K562 (cell line): Measurements from ENCODE around the gene PPP6R1. TPM values are rescaled to one million over a fixed set of nuclear protein-coding genes. Genes with fewer than 3 reads are reported as not detected.

Experiments used
- CHD1 ChIP-seq: fragments of 200-600 bp; sonication (generic); IDR thresholded peaks from one replicate; pipeline ENCODE4 v1.6.1; 2012; ENCODE audit warnings: mild to moderate bottlenecking, moderate library complexity, low read length, inconsistent platforms
- E2F3 ChIP-seq: fragments of 250-450 bp; sonication (Bioruptor Pico); IDR thresholded peaks from 2 replicates; pipeline ENCODE4 v1.4.0; 2020; ENCODE audit warnings: mild to moderate bottlenecking
- EWSR1 ChIP-seq: fragments of 450-650 bp; IDR thresholded peaks from 2 replicates; pipeline ENCODE4 v1.6.1; 2018; ENCODE audit warnings: borderline replicate concordance, mild to moderate bottlenecking, low read depth, moderate library complexity; ENCODE audit not compliant: partially characterized antibody
- KAT2B ChIP-seq: IDR thresholded peaks from one replicate; pipeline ENCODE4 v1.6.1; 2012; ENCODE audit warnings: low read depth, mild to moderate bottlenecking, control low read depth, inconsistent platforms, low read length, moderate library complexity
- LEF1 ChIP-seq: fragments of 450-650 bp; IDR thresholded peaks from 2 replicates; pipeline ENCODE4 v1.6.1; 2016; ENCODE audit warnings: mild to moderate bottlenecking
- MAZ ChIP-seq, 2 experiments: fragments of 450-650 bp in 1 of 2; sonication (generic) in 1 of 2; formaldehyde crosslinking; IDR thresholded peaks in 1 of 2; conservative IDR thresholded peaks in 1 of 2; 2 replicates each; pipeline versions ENCODE4 v1.4.0 to v1.5.0; 2020; ENCODE audit warnings: mild to moderate bottlenecking in 1 of 2, missing genetic modification reagents in 1 of 2
- NR4A1 ChIP-seq, 2 experiments: fragments of 250-450 bp in 1 of 2; fragments of 450-650 bp in 1 of 2; sonication (Bioruptor Pico) in 1 of 2; IDR thresholded peaks; 2 replicates each; pipeline versions ENCODE4 v1.4.0 to v1.6.1; 2016 to 2020; ENCODE audit warnings: mild to moderate bottlenecking in 2 of 2, missing compliant biosample characterization in 1 of 2, missing genetic modification characterization in 1 of 2, moderate library complexity in 1 of 2
- POLR3A ChIP-seq: IDR thresholded peaks from 2 replicates; pipeline ENCODE4 v1.6.1; 2011; ENCODE audit warnings: borderline replicate concordance, mild to moderate bottlenecking, moderate library complexity; ENCODE audit not compliant: insufficient read length, insufficient read depth; ENCODE audit errors: extremely low read depth
- SMAD2 ChIP-seq: fragments of 150-350 bp; IDR thresholded peaks from 2 replicates; pipeline ENCODE4 v1.6.1; 2014; ENCODE audit warnings: low read depth, mild to moderate bottlenecking, low read length
- SREBF1 ChIP-seq: fragments of 150-350 bp; IDR thresholded peaks from 2 replicates; pipeline ENCODE4 v1.6.1; 2014; ENCODE audit warnings: antibody characterized with exemption, low read depth, low read length, borderline replicate concordance
- TARDBP ChIP-seq: fragments of 450-650 bp; IDR thresholded peaks from 2 replicates; pipeline ENCODE4 v1.6.1; 2016
- U2AF2 ChIP-seq: fragments of 200-400 bp; formaldehyde crosslinking; optimal IDR thresholded peaks from 2 replicates; pipeline ENCODE3; 2017; ENCODE audit warnings: low read depth, mild to moderate bottlenecking, low read length
- USF2 ChIP-seq: sonication (generic); formaldehyde crosslinking; IDR thresholded peaks from 2 replicates; pipeline ENCODE4 v1.5.0; 2020; ENCODE audit warnings: missing genetic modification reagents
- ZNF239 ChIP-seq: fragments of 250-450 bp; sonication (Bioruptor Pico); IDR thresholded peaks from 2 replicates; pipeline ENCODE4 v1.4.0; 2020; ENCODE audit warnings: mild to moderate bottlenecking
- ZNF695 ChIP-seq: fragments of 450-650 bp; formaldehyde crosslinking; IDR thresholded peaks from 2 replicates; pipeline ENCODE4 v1.4.0; 2020; ENCODE audit warnings: mild to moderate bottlenecking, moderate library complexity
- ZNF699 ChIP-seq: fragments of 250-450 bp; sonication (Bioruptor Pico); IDR thresholded peaks from 2 replicates; pipeline ENCODE4 v1.8.0; 2021; ENCODE audit warnings: mild to moderate bottlenecking, moderate library complexity; ENCODE audit not compliant: insufficient replicate concordance
- polyA plus RNA-seq, 8 experiments: library from polyadenylated mRNA; depleted of rRNA in 4 of 8; stranded (reverse) in 5 of 8; unstranded in 3 of 8; fragments of >200 nt; fragmentation: Nextera tagmentation in 2 of 8; fragmentation: Illumina TruSeq in 1 of 8; extraction: Ambion mirVana in 2 of 8; extraction: Trizol in 1 of 8; gene quantifications; 2 replicates each; pipeline versions ENCODE4 v1.2.1 to v1.2.3, GENCODE V29; 2011 to 2014; ENCODE audit warnings: inconsistent platforms in 1 of 8, missing spikeins in 1 of 8
- total RNA-seq, 7 experiments: library from RNA; depleted of rRNA in 6 of 7; stranded (reverse); fragments of >200 nt in 6 of 7; fragmentation: Illumina TruSeq in 2 of 7; extraction: Trizol in 2 of 7; gene quantifications; 2 replicates each; pipeline versions ENCODE4 v1.2.1 to v1.2.3, GENCODE V29; 2011 to 2021; ENCODE audit warnings: low replicate concordance in 1 of 7
- TF ChIP-seq, protein P1 (sequence below), 2 experiments: fragments of 450-650 bp; conservative IDR thresholded peaks; 2 replicates each; pipeline ENCODE4 v1.6.1; 2017; ENCODE audit warnings: mild to moderate bottlenecking in 2 of 2, moderate library complexity in 2 of 2
- TF ChIP-seq, protein P2 (sequence below): sonication (generic); formaldehyde crosslinking; IDR thresholded peaks from 2 replicates; pipeline ENCODE4 v1.8.1; 2023; ENCODE audit warnings: mild to moderate bottlenecking, missing genetic modification reagents, moderate library complexity
- TF ChIP-seq, protein P3 (sequence below): fragments of 450-650 bp; IDR thresholded peaks from 2 replicates; pipeline ENCODE4 v1.6.1; 2017; ENCODE audit warnings: antibody characterized with exemption, mild to moderate bottlenecking

PPP6R1 gene
- total and polyA plus RNA-seq, 9 of the 15 experiments (the other 6 are each of a cell fraction or from before 2014, with no cell fraction given), result 0.48 to 135 (median 37.2) TPM

- TF ChIP-seq, protein P1, sequence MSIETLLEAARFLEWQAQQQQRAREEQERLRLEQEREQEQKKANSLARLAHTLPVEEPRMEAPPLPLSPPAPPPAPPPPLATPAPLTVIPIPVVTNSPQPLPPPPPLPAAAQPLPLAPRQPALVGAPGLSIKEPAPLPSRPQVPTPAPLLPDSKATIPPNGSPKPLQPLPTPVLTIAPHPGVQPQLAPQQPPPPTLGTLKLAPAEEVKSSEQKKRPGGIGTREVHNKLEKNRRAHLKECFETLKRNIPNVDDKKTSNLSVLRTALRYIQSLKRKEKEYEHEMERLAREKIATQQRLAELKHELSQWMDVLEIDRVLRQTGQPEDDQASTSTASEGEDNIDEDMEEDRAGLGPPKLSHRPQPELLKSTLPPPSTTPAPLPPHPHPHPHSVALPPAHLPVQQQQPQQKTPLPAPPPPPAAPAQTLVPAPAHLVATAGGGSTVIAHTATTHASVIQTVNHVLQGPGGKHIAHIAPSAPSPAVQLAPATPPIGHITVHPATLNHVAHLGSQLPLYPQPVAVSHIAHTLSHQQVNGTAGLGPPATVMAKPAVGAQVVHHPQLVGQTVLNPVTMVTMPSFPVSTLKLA (conservative IDR thresholded peaks at IDR 0.05), result peak; percentile 67 to 84
- TF ChIP-seq MAZ (CRISPR knock-in tag; conservative IDR thresholded peaks at IDR 0.05 in 1 of 2, IDR thresholded peaks at IDR 0.05 in 1 of 2) (peak; percentile 88 to 97), U2AF2 (no peak), POLR3A (no peak), SREBF1 (no peak), EWSR1 (no peak), USF2 (CRISPR knock-in tag) (no peak), TARDBP (no peak), ZNF695 (CRISPR knock-in tag) (no peak), ZNF239 (CRISPR knock-in tag) (no peak), NR4A1 (CRISPR knock-in tag; IDR thresholded peaks at IDR 0.05) (no peak), NR4A1 (tag; IDR thresholded peaks at IDR 0.05) (no peak), SMAD2 (no peak), ZNF699 (CRISPR knock-in tag) (no peak), KAT2B (no peak), CHD1 (no peak), E2F3 (CRISPR knock-in tag) (no peak), LEF1 (peak; percentile 63; the same call in 1 of the 2 replicates)
- TF ChIP-seq, protein P2, sequence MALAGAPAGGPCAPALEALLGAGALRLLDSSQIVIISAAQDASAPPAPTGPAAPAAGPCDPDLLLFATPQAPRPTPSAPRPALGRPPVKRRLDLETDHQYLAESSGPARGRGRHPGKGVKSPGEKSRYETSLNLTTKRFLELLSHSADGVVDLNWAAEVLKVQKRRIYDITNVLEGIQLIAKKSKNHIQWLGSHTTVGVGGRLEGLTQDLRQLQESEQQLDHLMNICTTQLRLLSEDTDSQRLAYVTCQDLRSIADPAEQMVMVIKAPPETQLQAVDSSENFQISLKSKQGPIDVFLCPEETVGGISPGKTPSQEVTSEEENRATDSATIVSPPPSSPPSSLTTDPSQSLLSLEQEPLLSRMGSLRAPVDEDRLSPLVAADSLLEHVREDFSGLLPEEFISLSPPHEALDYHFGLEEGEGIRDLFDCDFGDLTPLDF (CRISPR knock-in tag), result peak; percentile 42; the same call in 1 of the 2 replicates
- TF ChIP-seq, protein P3, sequence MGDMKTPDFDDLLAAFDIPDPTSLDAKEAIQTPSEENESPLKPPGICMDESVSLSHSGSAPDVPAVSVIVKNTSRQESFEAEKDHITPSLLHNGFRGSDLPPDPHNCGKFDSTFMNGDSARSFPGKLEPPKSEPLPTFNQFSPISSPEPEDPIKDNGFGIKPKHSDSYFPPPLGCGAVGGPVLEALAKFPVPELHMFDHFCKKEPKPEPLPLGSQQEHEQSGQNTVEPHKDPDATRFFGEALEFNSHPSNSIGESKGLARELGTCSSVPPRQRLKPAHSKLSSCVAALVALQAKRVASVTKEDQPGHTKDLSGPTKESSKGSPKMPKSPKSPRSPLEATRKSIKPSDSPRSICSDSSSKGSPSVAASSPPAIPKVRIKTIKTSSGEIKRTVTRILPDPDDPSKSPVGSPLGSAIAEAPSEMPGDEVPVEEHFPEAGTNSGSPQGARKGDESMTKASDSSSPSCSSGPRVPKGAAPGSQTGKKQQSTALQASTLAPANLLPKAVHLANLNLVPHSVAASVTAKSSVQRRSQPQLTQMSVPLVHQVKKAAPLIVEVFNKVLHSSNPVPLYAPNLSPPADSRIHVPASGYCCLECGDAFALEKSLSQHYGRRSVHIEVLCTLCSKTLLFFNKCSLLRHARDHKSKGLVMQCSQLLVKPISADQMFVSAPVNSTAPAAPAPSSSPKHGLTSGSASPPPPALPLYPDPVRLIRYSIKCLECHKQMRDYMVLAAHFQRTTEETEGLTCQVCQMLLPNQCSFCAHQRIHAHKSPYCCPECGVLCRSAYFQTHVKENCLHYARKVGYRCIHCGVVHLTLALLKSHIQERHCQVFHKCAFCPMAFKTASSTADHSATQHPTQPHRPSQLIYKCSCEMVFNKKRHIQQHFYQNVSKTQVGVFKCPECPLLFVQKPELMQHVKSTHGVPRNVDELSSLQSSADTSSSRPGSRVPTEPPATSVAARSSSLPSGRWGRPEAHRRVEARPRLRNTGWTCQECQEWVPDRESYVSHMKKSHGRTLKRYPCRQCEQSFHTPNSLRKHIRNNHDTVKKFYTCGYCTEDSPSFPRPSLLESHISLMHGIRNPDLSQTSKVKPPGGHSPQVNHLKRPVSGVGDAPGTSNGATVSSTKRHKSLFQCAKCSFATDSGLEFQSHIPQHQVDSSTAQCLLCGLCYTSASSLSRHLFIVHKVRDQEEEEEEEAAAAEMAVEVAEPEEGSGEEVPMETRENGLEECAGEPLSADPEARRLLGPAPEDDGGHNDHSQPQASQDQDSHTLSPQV, result peak; percentile 78; the same call in 1 of the 2 replicates
These were observed 51.9 kb downstream of the PPP6R1 start (continued) for GRCh38 chr19:55206664-55207500.
